Tibial nerve (tissue), 4 donors: ENCODE results near the gene SLC9A5. TPM values are rescaled to one million over a fixed set of nuclear protein-coding genes. Genes with fewer than 3 reads are reported as not detected.
A peak's percentile ranks its signal among the peaks of the same experiment; 100 is the strongest.

Source experiments
- DNase-seq, 2 donors: peaks; one replicate each; pipeline ENCODE4 v3.0.0-alpha.2; 2019; ENCODE audit warnings: low spot score in 2 of 2
- H3K27ac ChIP-seq, 4 donors: fragments of 200-600 bp; sonication (generic) in 3 of 4; one replicate each; pipeline ENCODE4 v1.5.1; 2017 to 2019; ENCODE audit warnings: mild to moderate bottlenecking in 1 of 4
- H3K27me3 ChIP-seq, 2 donors: fragments of 200-600 bp; sonication (generic) in 1 of 2; one replicate each; pipeline versions ENCODE4 v1.5.1 to v1.6.0; 2017 to 2019
- H3K36me3 ChIP-seq, 3 donors: fragments of 200-600 bp; sonication (generic); one replicate each; pipeline ENCODE4 v1.5.1; 2018 to 2019
- H3K4me1 ChIP-seq, 4 donors: fragments of 200-600 bp; sonication (generic) in 3 of 4; one replicate each; pipeline ENCODE4 v1.5.1; 2017 to 2019
- H3K4me3 ChIP-seq, 4 donors: fragments of 200-600 bp; sonication (generic) in 3 of 4; one replicate each; pipeline ENCODE4 v1.5.1; 2017 to 2019; ENCODE audit warnings: mild to moderate bottlenecking in 1 of 4, moderate library complexity in 1 of 4
- H3K9me3 ChIP-seq, 4 donors: fragments of 200-600 bp; sonication (generic) in 3 of 4; one replicate each; pipeline ENCODE4 v1.5.1; 2017 to 2019
- CTCF ChIP-seq, 5 experiments: fragments of 200-600 bp in 3 of 5; fragments of 450-650 bp in 2 of 5; sonication (generic) in 3 of 5; IDR thresholded peaks; one replicate each; pipeline ENCODE4 v1.5.1; 2016 to 2019; ENCODE audit warnings: antibody characterized with exemption in 5 of 5, mild to moderate bottlenecking in 3 of 5, moderate library complexity in 2 of 5
- EP300 ChIP-seq, 2 donors: sonication (generic); formaldehyde crosslinking; IDR thresholded peaks; one replicate each; pipeline ENCODE4 v1.6.1; 2017; ENCODE audit warnings: antibody characterized with exemption in 2 of 2, mild to moderate bottlenecking in 1 of 2
- POLR2A ChIP-seq, 2 donors: fragments of 450-650 bp; IDR thresholded peaks; one replicate each; pipeline ENCODE4 v1.6.1; 2017; ENCODE audit warnings: antibody characterized with exemption in 2 of 2, mild to moderate bottlenecking in 2 of 2, moderate library complexity in 2 of 2
- WGBS, 2 donors: methylation state at CpG; one replicate each; pipeline ENCODE4 v1.1.5; 2018; 5-methylcytosine and 5-hydroxymethylcytosine counted together
- total RNA-seq, 4 donors: library from RNA; depleted of rRNA; stranded (reverse); fragments of >200 nt; gene quantifications; one replicate each; pipeline ENCODE4 v1.1.0, GENCODE V29; 2016

The SLC9A5 gene
- total RNA-seq, 4 donors from 2014 or later: 0.59 to 2.0 (median 1.5) TPM

- no peak for TF ChIP-seq EP300 (IDR thresholded peaks at IDR 0.05)
- TF ChIP-seq CTCF (IDR thresholded peaks at IDR 0.05): no peak
- TF ChIP-seq POLR2A (IDR thresholded peaks at IDR 0.05): no peak
- peak overlapping the region in 3 of 4 donors; percentile 69 to 81 (median 77) for H3K27ac ChIP-seq
- peaks cover 0 to 45% (median 21%) of the 10 kb centered on the region in 3 donors for H3K36me3 ChIP-seq
- 42 to 43% methylated on average over 4 of the region's 4 CpGs for WGBS, 2 donors
- no peaks in the 10 kb centered on the region for H3K27me3 ChIP-seq
- H3K9me3 ChIP-seq: no peaks in the 10 kb centered on the region
- no peak for DNase-seq
- no peak overlapping the region for H3K4me3 ChIP-seq
- peaks cover 0 to 58% (median 33%) of the 10 kb centered on the region in 4 donors for H3K4me1 ChIP-seq
These were observed 8.3 kb upstream of the SLC9A5 start for GRCh38 chr16:67240506-67240905.

GRCh38 chr16:67241008-67241900 is 7.5 kb upstream of the SLC9A5 start:
- H3K4me3 ChIP-seq: no peak overlapping the region
- peak overlapping the region; percentile 2 to 81 (median 73) for H3K27ac ChIP-seq
- no peaks in the 10 kb centered on the region for H3K27me3 ChIP-seq
- peaks cover 0 to 37% (median 14%) of the 10 kb centered on the region in 3 donors for H3K36me3 ChIP-seq
- no peak for DNase-seq
- WGBS, 2 donors: 39 to 51% methylated on average over 10 of the region's 10 CpGs
- H3K9me3 ChIP-seq: no peaks in the 10 kb centered on the region
- peaks cover 0 to 63% (median 38%) of the 10 kb centered on the region in 4 donors for H3K4me1 ChIP-seq
- TF ChIP-seq EP300 (IDR thresholded peaks at IDR 0.05): no peak

- H3K27ac ChIP-seq: peak overlapping the region in 3 of 4 donors; percentile 69 to 81 (median 77)
- no peaks in the 10 kb centered on the region for H3K9me3 ChIP-seq
- no peak overlapping the region for H3K4me3 ChIP-seq
- 75 to 86% methylated on average over 3 to 4 of the region's 4 CpGs for WGBS, 2 donors
- H3K27me3 ChIP-seq: no peaks in the 10 kb centered on the region
- TF ChIP-seq POLR2A (IDR thresholded peaks at IDR 0.05) (no peak), CTCF (IDR thresholded peaks at IDR 0.05) (no peak), EP300 (IDR thresholded peaks at IDR 0.05) (no peak)
- peaks cover 0 to 60% (median 38%) of the 10 kb centered on the region in 4 donors for H3K4me1 ChIP-seq
- DNase-seq: no peak
- H3K36me3 ChIP-seq: peaks cover 0 to 27% (median 5%) of the 10 kb centered on the region in 3 donors
These were observed 6.5 kb upstream of the SLC9A5 start for GRCh38 chr16:67242138-67242730.

GRCh38 chr16:67243481-67243880 is 5.3 kb upstream of the SLC9A5 start:
- Histone ChIP-seq H3K27me3 (no peaks in the 10 kb centered on the region), H3K9me3 (no peaks in the 10 kb centered on the region), H3K36me3 (peaks cover 0 to 15% (median 0%) of the 10 kb centered on the region in 3 donors), H3K4me1 (peaks cover 0 to 69% (median 48%) of the 10 kb centered on the region in 4 donors), H3K27ac (peak overlapping the region in 3 of 4 donors; percentile 73 to 95 (median 86)), H3K4me3 (no peak overlapping the region)
- DNase-seq: no peak
- WGBS, 2 donors: 66 to 75% methylated on average over 4 of the region's 4 CpGs
- TF ChIP-seq EP300 (IDR thresholded peaks at IDR 0.05) (no peak), CTCF (IDR thresholded peaks at IDR 0.05) (no peak), POLR2A (IDR thresholded peaks at IDR 0.05) (no peak)

- Histone ChIP-seq H3K27me3 (peaks cover 0 to 7% of the 10 kb centered on the region in 2 donors), H3K4me1 (peaks cover 0 to 79% (median 50%) of the 10 kb centered on the region in 4 donors), H3K4me3 (no peak overlapping the region), H3K36me3 (peaks cover 0 to 4% (median 0%) of the 10 kb centered on the region in 3 donors), H3K9me3 (no peaks in the 10 kb centered on the region), H3K27ac (peak overlapping the region in 3 of 4 donors; percentile 73 to 95 (median 86))
- no peak for TF ChIP-seq CTCF (IDR thresholded peaks at IDR 0.05)
- TF ChIP-seq POLR2A (IDR thresholded peaks at IDR 0.05): no peak
- peak in 1 of 2 donors; percentile 30 for TF ChIP-seq EP300 (IDR thresholded peaks at IDR 0.05)
- WGBS, 2 donors: 13 to 18% methylated on average over 4 to 5 of the region's 5 CpGs
- peak in 1 of 2 donors; percentile 47 for DNase-seq
These were observed 4.2 kb upstream of the SLC9A5 start for GRCh38 chr16:67244387-67245185.
